Loucy (cell line): ENCODE measurements around the gene FLT3LG.

Source experiments
- H2AFZ ChIP-seq: fragments of 200-600 bp; sonication (generic); 2 replicates; pipeline ENCODE4 v1.6.0; 2016; ENCODE audit warnings: antibody characterized with exemption, mild to moderate bottlenecking, low read length, moderate library complexity
- H3F3A ChIP-seq: fragments of 200-600 bp; 2 replicates; pipeline ENCODE4 v1.6.0; 2016; ENCODE audit warnings: antibody characterized with exemption, low read depth, mild to moderate bottlenecking
- H3K27me3 ChIP-seq: fragments of 200-600 bp; sonication (generic); 2 replicates; pipeline ENCODE4 v1.6.1; 2014; ENCODE audit warnings: low read length, mild to moderate bottlenecking; ENCODE audit not compliant: insufficient read depth, poor library complexity, severe bottlenecking
- H3K36me3 ChIP-seq: fragments of 200-600 bp; sonication (generic); 2 replicates; pipeline ENCODE4 v1.6.1; 2016; ENCODE audit warnings: low read length; ENCODE audit not compliant: insufficient read depth
- H3K4me1 ChIP-seq: fragments of 200-600 bp; sonication (generic); 2 replicates; pipeline ENCODE4 v1.5.1; 2014; ENCODE audit warnings: low read length, mild to moderate bottlenecking; ENCODE audit not compliant: insufficient read depth, poor library complexity, severe bottlenecking
- H3K4me2 ChIP-seq: fragments of 200-600 bp; sonication (generic); 2 replicates; pipeline ENCODE4 v1.6.0; 2014; ENCODE audit warnings: antibody characterized with exemption, low read length, low read depth, mild to moderate bottlenecking; ENCODE audit not compliant: poor library complexity, severe bottlenecking
- H3K4me3 ChIP-seq: fragments of 200-600 bp; sonication (generic); 2 replicates; pipeline ENCODE4 v1.5.1; 2014; ENCODE audit warnings: low read length, mild to moderate bottlenecking, mixed read lengths; ENCODE audit not compliant: poor library complexity, severe bottlenecking
- H3K79me2 ChIP-seq: fragments of 200-600 bp; sonication (generic); 2 replicates; pipeline ENCODE4 v1.6.1; 2014; ENCODE audit warnings: low read length; ENCODE audit not compliant: insufficient read depth
- H3K9ac ChIP-seq: fragments of 200-600 bp; sonication (generic); 2 replicates; pipeline ENCODE4 v1.6.0; 2014; ENCODE audit warnings: mild to moderate bottlenecking, low read depth, low read length, moderate library complexity; ENCODE audit not compliant: poor library complexity, severe bottlenecking
- H3K9me2 ChIP-seq: fragments of 200-600 bp; sonication (generic); replicated peaks from 2 replicates; pipeline ENCODE4 v1.6.1; 2016; ENCODE audit warnings: low read depth, low read length, mixed read lengths
- H3K9me3 ChIP-seq: fragments of 200-600 bp; sonication (generic); 2 replicates; pipeline ENCODE4 v1.6.1; 2014; ENCODE audit warnings: mild to moderate bottlenecking, antibody characterized with exemption, low read length, low read depth; ENCODE audit not compliant: insufficient read depth
- H4K20me1 ChIP-seq: fragments of 200-600 bp; sonication (generic); 2 replicates; pipeline ENCODE4 v1.6.0; 2014; ENCODE audit warnings: antibody characterized with exemption, low read length, mild to moderate bottlenecking; ENCODE audit not compliant: insufficient read depth, poor library complexity, severe bottlenecking
- CTCF ChIP-seq: fragments of 200-600 bp; sonication (generic); conservative IDR thresholded peaks from 2 replicates; pipeline ENCODE4 v1.5.1; 2014; ENCODE audit warnings: mild to moderate bottlenecking, antibody characterized with exemption, low read length
- EZH2phosphoT487 ChIP-seq: fragments of 200-600 bp; IDR thresholded peaks from 2 replicates; pipeline ENCODE4 v1.6.1; 2018; ENCODE audit warnings: antibody characterized with exemption, mild to moderate bottlenecking, moderate library complexity, borderline replicate concordance

Gene FLT3LG

GRCh38 chr19:49503582-49503962, 29.6 kb downstream of the FLT3LG start:
- H3K27me3 ChIP-seq: no peaks in the 10 kb centered on the region
- H3K9ac ChIP-seq: peak overlapping the region; percentile 15
- peaks cover 32% of the 10 kb centered on the region for H3K4me1 ChIP-seq
- H3K36me3 ChIP-seq: peaks cover 6% of the 10 kb centered on the region; the same call in 1 of the 2 replicates
- peaks cover 5% of the 10 kb centered on the region for H3F3A ChIP-seq
- no peak overlapping the region for H3K4me3 ChIP-seq
- H3K9me3 ChIP-seq: no peaks in the 10 kb centered on the region
- peaks cover 15% of the 10 kb centered on the region for H3K79me2 ChIP-seq
- no peaks in the 10 kb centered on the region for H3K9me2 ChIP-seq
- H2AFZ ChIP-seq: no peak overlapping the region
- TF ChIP-seq EZH2phosphoT487 (no peak), CTCF (no peak)
- no peak overlapping the region for H3K4me2 ChIP-seq
- peaks cover 21% of the 10 kb centered on the region for H4K20me1 ChIP-seq

GRCh38 chr19:49506575-49507105, 32.6 kb downstream of the FLT3LG start:
- no peak overlapping the region for H2AFZ ChIP-seq
- no peak for TF ChIP-seq EZH2phosphoT487
- TF ChIP-seq CTCF: peak; percentile 92
- H3K79me2 ChIP-seq: no peaks in the 10 kb centered on the region
- no peak overlapping the region for H3K4me2 ChIP-seq
- H3K9ac ChIP-seq: no peak overlapping the region
- H3K4me1 ChIP-seq: peaks cover 10% of the 10 kb centered on the region
- no peaks in the 10 kb centered on the region for H3K9me3 ChIP-seq
- H3K9me2 ChIP-seq: no peaks in the 10 kb centered on the region
- peaks cover 5% of the 10 kb centered on the region; the same call in 1 of the 2 replicates for H3F3A ChIP-seq
- H4K20me1 ChIP-seq: no peaks in the 10 kb centered on the region
- H3K4me3 ChIP-seq: no peak overlapping the region
- no peaks in the 10 kb centered on the region for H3K27me3 ChIP-seq
- H3K36me3 ChIP-seq: no peaks in the 10 kb centered on the region

- Histone ChIP-seq H3F3A (no peaks in the 10 kb centered on the region), H3K27me3 (no peaks in the 10 kb centered on the region), H3K9me2 (no peaks in the 10 kb centered on the region), H3K36me3 (no peaks in the 10 kb centered on the region), H4K20me1 (no peaks in the 10 kb centered on the region), H3K4me1 (peaks cover 19% of the 10 kb centered on the region), H3K9ac (no peak overlapping the region), H3K4me2 (no peak overlapping the region), H3K79me2 (no peaks in the 10 kb centered on the region), H3K4me3 (no peak overlapping the region), H2AFZ (no peak overlapping the region), H3K9me3 (no peaks in the 10 kb centered on the region)
- TF ChIP-seq EZH2phosphoT487: no peak
- TF ChIP-seq CTCF: no peak
Measured at GRCh38 chr19:49507803-49508494, 33.9 kb downstream of the FLT3LG start.
